ENCODE results near the gene TMPRSS5.
"Not testable (repeated sequence)": the region's sequence is repeated elsewhere in the genome, so short reads cannot be mapped to it uniquely, and the experiment has no call there.

Gene TMPRSS5

DNA sequence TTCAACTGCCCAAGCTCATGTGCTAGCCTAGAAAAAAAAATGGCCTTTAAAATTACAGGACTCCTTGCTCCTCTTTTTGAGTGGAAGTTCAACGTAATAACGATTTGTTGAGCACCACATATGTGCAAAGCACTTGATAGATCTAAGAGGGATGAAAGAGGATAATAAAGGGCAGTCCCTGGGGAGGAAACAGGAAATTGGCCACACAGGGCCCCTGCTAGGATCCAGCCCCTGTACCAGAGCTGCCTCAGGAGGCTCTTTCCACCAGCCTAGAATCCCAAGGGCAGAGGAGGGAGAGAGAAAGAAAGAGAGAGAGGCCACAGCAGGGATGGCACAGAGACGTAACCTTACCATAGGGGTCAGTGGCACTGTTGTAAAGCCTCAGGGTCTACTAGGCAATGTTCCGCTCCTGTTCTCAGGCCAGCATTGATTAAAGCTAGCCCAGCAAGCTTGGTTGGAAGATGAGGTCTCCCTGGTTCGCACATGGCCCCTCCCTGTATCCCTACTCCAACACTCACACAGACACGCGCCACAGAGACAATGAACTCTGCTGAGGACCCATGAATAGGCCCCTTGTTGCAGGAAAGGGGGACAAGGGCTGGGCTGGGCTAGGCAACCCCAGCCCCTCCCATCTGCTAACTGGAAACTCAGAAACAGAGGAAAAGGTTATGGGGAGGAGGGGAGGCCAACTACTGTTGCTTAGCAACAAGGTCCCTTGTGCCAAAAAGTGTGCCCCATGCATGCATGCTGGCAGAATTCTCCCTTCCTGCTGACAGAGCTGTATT lies at the start of gene TMPRSS5:
TMPRSS5 (minus strand) TSS at position 438 of the 785 bp plus-strand sequence; CDS start at position 354, 84 bp downstream.
- DNase-seq, result no peak

DNA sequence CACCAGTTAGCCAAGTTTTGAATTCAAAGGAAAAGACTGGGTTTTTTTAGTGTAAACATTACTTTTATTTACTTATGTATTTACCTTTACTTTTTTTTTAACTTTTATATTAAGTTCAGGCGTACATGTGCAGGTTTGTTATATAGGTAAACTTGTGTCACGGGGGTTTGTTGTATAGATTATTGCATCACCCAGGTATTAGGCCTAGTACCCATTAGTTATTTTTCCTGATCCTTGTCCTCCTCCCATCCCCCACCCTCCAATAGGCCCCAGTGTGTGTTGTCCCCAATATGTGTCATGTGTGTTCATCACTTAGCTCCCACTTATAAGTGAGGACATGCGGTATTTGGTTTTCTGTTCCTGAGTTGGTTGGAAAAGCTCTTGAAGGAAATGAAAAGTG lies 46.8 kb upstream of the TMPRSS5 start:
- DNase-seq, result no peak

DNA sequence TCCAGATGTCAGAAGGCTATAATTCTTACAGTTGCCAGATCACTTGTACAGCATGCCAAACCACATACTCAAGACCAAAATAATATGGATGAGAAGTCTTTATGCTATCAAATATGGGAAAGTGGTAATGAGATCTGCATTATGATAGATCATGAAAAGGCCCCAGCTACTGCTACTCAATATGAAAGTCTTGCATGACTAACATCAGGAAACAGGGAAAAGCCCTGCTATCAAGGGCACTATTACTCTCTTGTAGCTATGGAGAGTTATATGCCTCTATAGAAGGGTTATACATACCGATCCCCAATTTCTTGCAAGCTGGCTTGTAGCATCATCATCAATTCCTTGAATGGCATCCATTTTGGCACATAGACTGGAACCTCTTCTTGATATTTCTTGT lies 30.2 kb upstream of the TMPRSS5 start:
- DNase-seq, result no peak

DNA sequence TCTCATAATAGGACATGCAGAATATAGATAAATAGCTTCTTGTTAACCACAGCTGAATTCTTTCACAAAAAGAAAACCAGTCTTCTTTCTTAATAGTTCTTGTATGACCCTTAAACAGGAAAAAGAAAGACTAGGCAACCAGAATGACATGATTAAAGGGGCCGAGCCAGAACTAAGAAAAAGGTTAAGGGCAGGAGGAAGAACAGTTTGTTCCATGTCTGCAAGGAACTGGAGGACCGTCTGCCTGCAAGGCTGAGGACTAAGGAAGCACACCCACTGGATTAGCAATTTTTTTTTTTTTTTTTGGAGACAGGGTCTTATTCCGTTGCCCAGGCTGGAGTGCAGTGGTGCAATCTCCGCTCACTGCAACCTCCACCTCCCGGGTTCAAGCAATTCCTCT lies 26.0 kb upstream of the TMPRSS5 start:
- no peak for DNase-seq

DNA sequence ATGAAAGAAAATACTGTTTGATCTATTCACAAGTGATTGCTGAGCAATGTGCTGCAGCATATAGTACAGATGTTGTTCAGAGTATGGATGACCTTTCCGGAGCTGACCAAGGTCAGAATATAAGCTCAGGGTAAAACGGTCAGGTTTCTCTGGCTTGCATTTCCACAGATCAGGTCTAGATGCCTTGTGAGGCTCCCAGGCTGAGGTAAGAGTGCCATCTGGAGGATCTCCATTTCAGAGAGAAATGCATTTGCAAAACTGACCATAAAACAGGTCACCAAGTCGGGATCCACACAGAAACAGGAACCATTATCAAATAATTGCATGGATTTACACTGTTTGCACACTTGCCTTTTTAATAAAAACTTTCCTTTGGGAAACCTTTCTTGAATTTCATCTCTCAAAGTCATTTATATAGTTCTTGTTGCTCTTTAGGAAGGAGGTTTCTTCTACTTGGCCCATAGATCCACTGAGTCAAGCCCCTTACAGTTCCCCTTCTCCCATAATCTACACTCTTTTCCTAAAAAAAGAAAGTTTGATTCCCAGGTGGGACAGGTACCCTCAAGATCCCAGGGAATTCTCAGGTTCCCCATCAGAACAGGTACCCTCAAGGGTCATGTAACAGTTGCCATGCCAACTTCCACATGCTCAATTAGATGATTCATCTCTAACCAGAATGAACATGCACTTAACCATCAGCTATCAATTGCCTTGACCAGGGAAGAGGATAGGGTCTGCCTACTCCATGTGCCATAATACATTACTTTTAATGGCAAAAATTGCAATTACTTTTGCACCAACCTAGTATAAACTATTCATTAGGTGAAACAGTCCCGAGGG lies 25.0 kb upstream of the TMPRSS5 start:
- DNase-seq, result no peak

DNA sequence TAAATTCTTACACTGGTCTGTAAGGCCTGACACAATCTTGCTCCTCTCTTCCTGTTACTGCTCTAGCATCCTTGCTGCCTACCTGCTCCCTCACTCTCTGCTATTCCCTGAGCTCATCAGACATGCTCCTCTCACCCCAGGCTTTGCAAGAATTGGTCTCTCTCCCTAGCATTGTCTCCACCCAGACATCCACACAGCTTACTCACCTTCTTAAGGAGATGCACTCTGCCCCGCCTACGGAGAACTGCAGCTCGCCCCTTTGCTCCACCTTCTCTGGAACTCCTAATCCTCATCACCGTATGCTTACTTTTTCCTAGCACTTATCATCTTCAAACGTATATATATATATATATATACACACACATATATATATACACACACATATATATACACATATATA lies 23.3 kb upstream of the TMPRSS5 start:
- DNase-seq, result no peak

DNA sequence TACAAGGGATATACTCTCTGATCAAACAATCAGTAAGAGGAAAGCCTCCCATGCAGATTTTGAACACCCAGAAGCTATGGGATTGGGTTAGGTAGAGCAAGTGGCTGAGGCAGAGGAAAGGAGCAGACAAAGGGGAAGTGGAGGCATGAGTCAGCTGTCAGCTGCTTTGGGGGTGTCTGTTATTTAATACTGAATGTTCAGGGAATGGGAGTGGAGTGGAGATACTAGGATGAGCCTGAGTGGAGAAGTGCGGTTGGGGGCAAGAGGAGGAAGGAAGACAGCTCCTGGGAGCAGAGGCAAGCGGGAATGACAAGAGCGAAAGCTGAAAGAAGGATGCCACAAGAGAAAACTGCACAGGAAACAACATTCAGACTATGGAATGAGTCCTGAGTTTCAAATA lies 22.7 kb upstream of the TMPRSS5 start:
- no peak for DNase-seq

DNA sequence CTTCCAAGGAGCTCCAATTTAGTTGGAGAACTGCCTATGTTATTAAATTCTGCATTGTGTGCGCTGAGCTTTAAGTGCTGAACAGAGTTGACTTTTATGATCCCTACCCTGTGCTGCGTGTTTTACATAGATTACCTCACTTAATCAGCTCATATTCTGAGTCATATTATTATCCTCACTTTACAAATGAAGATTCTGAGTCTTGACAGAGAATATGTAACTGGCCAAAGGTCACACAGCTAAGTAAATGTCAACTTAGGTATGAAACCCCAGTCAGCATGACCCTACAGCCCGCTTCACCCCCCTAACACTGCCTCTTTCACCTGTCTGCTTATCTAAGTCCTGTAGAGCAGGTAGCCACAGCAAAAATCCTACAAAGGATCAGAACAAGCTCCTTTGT lies 19.8 kb upstream of the TMPRSS5 start:
- no peak for DNase-seq

DNA sequence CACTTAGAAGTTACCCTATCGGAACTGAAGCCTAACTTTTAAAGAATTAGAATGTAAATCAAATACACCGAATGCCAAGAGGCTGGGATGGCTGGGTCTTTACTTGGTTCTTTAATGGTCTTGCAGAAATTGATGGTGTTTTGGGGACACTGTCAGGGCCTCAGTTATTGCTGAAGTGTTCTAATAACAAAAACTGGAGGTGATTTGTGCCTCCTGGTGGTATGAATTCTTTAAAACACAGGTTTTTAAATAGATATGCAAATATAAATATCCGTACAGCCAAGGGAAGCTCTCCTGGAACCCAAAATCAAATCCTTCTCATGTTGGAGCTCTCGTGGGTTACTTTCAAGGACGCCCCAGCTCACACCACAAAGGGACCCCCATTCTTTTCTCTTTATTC lies 19.3 kb upstream of the TMPRSS5 start:
- no peak for DNase-seq

DNA sequence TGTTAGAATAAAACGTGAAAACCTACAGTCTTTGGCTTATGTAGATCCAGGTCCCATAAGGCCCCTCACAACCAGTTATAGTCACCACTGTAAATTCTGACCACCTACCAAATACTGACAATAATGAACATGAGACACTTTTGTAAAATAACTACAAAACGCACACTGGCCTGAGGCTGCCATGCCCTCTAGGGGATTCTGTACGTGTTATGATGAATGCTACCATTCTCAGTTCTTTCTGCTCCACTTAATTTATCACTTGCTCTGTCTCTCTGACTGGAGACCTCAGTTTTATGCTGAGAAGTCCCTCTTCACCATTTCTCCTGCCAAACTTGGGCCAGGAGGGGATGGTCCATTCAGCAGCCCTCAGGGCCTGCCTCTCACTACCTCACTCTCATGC lies 18.7 kb upstream of the TMPRSS5 start:
- DNase-seq, result no peak

DNA sequence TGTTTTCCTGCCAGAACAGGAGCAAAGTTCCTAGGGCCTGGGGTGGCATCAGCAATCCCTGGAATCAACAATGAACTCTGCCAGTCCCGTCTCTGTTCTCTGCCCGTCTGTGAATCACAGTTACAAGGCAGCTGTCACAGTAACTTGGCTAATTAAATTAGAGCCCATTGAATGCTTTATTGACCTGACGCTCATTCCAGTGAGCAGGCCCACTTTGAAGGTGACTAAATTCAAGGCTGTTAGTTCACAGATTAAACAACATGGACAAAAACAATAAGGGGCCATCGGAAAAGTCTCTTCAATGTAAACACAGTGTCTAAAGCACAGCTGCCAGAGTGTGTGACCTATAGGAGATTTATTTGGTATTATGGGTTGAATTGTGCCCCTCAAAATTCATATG lies 17.7 kb upstream of the TMPRSS5 start:
- DNase-seq, result no peak

DNA sequence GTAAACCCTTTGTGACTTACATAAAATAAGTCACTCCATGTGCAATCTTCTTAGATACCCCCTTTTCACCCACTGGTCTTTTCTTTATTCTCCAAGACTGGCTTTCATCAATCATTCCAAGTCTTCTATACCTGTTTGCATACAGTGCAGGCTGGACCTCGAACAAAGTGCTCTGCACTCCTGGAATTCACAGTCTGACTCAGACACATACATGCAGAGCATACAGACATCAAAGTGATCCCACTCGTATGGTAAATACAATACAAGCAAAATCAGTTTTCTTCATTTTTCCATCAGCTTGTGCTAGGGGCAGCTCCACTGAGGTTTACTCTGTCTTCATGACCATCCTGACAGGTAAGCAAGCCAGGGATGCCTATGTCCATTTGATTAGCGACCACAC lies 16.8 kb upstream of the TMPRSS5 start:
- no peak for DNase-seq

DNA sequence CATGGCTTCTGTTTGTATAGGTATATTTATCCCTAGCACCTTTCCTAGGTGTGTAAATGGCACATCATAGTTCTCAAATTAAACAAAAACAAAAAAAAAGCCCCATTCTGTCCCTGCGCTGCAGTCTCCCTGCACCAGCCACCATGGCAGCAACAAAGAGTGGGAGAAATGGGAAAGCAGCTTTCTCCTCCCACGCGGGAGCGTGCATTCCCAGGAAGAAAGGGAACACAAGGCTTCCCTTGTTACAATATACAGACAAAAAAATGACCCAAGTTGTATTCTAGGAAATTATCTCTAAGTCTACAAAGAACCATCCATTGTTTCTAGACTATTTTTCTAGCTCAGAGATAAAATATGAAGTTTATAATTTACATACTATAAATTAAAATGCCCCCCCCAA lies 16.1 kb upstream of the TMPRSS5 start:
- DNase-seq, result no peak

DNA sequence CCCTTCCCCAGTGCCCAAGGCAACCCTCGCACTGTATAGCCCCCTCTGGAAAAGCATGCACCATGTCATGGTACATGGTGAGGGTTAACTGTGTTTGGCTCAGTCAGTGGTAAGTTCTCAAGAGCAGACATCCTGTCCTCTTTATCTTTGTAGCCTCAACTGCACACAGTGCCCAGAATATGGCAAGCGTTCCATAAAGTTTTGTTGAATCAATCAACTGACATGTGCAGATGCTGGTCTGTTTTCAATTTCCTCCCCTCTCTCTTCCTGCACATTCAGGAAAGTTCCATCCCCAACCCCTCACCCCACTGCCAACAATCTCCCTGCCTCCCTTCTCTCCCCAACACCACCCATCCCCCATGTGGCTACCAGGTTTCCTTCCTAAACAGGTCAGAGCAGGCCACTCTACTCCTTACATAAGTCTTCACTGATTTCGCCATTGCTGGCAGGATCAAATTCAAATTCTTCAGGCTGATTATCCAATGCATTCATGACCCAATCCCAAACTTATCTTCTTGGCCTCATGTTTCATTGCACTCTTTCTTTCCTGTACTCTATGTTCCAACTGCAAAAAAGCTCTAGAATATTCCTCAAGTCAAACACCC lies 15.5 kb upstream of the TMPRSS5 start:
- no peak for DNase-seq

DNA sequence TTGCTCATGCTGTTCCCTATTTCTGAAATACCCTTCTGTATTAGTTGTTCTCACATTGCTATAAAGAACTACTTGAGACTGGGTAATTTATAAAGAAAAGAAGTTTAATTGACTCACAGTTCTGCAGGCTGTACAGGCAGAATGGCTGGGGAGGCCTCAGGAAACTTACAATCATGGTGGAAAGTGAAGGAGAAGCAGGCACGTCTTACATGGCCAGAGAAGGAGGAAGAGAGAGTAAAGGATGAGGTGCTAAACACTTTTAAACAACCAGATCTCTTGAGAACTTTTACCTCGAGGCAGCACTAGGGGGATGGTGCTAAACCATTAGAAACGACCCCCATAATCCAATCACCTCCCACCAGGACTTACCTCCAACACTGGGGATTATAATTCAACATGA lies 14.4 kb upstream of the TMPRSS5 start:
- not testable (repeated sequence) for DNase-seq

DNA sequence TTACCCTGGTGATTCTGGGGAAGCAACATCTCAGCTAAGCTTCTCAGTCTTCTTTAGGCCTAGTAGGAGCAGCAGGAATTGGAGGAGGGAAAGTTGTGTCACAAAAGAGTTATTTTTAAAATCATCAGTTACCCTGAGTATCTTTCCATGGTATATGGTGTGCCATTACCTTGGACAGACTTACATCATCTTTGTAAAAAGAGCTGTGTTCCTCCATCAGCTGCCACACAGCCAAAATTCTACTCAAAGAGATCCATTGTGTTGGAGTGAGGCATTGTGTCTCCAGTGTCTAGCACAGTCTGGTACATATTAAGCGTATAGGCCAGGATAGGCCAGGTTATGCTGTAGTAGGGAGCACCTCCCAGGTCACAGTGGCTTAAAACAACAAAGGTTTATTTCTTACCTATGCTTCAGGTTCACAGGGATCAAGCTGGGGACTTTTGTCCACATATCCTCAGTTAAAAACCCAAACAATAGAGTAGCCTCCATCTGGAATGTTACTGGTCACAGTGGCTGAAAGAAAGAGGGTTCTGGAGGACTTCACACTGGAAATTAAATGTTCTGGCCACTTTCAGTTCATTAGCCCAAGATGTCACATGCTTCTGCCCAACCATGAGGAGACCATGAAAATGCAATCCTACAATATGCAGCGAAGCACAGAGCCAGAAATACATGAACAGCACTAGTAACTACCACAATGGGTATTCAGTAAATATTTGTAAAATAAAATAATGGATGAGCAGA lies 9.9 kb upstream of the TMPRSS5 start:
- DNase-seq, result no peak

DNA sequence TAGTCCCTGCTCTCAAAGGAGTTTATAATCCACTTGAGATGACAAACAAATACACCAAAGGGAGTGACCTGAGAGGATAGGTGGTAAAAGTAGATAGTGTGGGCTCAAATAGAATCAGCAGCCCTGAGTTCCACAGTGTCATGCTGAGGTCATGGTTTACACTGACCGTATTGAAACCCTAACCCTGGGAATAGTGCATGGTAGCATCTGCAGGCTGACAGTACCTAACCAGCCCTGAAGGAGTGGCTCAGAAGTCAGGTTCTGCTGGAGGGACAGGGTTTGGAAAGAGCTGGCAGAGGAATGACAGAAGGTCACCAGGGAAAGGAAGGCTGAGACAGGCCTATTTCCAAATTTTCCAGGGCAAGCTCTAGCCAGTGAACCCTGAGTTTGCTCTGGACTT lies 9.2 kb upstream of the TMPRSS5 start:
- DNase-seq, result no peak

DNA sequence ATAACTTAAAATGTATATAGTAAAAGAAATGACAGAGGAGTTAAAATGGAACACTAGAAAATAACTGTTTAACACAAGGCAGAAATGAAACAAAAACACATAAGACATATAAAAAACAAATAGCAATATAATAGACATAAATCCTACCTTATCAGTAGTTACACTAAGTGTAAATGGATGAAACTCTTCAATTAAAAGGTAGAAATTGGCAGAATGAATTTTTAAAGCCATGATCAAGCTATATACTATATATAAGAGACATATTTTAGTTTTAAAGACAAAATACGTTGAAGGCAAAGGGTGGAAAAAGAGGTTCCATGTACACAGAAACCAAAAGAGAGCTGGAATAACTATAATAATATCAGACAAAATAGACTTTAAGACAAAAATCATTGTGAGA lies 4.9 kb upstream of the TMPRSS5 start:
- DNase-seq, result no peak

DNA sequence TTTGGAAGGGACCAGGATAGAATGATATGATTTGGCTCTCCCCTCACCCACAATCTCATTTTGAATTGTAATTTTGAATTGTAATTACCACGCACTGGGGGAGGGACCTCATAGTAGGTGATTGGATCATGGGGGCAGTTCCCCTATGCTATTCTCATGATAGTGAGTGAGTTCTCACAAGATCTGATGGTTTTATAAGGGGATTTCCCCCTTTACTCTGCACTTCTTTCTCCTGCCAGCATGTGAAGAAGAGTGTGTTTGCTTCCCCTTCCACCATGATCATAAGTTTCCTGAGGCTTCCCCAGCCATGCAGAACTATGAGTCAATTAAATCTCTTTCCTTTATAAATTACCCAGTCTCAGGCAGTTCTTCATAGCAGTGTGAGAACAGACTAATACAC lies 2.6 kb downstream of the TMPRSS5 start:
- DNase-seq, result not testable (repeated sequence)

DNA sequence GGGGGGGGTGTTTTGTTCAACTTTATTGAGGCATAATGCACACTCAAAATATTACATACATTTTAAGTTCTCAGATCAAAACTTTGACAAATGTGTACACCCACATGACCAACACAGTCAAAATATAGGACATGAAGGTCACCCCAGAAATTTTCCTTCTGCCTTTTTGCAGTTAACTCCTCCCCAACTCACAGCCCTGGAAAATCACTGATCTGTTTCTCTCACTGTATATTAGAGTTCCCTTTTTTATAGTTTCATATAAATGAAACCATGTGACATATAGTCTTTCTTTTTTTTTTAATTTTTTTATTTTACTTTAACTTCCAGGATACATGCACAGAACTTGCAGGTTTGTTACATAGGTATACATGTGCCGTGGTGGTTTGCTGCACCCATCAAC lies 4.6 kb downstream of the TMPRSS5 start:
- no peak for DNase-seq

DNA sequence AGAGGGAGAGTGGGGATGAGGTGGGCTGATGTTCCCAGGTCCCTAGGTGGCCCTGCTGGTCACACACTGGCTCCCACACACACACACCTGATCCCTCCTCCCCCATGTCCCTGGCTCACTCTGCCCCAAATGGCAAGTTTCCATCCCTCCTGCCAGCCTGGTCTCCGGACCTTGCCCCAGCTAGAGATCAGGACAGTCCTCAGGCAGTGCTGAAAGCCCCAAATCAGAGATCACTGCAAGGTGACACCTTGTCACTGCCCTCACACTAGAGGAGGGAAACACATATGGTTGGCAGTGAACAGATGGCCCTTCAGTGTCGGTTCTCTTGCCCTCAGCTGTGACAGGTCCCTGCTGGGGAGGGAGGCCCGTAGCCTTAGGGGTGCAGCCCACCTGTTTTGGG lies 7.6 kb downstream of the TMPRSS5 start:
- no peak for DNase-seq

DNA sequence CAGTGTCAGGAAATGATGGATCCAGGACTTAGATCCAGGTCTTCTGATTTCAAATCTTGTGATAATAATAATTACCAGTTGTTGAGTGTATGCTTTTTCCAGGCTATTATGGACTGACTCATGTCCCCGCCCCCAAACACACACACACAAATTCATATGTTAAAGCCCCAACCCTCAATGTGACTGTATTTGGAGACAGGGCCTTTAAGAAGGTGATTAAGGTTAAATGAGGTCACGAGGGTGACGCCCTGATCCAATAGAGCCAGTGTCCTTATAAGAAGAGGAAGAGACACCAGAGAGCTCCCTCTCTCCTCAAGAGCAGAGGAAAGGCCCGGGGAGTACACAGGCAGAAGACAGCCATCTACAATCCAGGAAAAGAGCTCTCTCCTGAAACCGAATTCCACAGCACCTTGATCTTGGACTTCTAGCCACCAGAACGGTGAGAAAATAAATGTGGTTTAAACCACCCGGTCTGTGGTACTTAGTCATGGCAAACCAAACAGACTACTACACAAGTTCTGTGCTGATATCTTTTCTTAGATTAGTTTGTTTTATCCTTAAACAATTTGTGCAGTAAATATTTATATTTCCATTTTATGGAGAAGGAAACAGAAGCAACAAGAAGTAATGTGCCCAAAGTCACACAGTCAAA lies 8.2 kb downstream of the TMPRSS5 start:
- no peak for DNase-seq

DNA sequence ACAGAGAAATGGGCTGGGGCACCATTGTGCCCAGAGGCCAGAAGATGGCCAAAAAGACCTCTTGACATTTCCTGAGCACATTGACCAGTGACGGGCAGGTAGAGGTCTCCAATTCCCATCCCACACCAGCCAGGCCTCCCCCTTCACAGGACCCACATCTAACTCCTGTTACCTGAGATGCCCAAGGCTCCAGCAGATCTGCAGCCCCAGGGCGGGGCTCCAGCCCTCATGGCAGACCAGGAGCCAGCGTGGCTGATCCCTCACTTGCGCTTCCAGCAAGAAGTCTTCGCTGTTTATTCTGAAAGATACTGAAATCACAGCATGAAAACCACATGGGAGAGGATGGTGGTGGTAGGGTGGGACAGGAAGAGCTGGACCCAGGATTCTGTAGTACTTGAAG lies 9.0 kb downstream of the TMPRSS5 start:
- no peak for DNase-seq
